Central memory CD4-positive, alpha-beta T cell (primary cell): Measurements from ENCODE around the gene CORO7.

ENCODE experiments used
- DNase-seq: peaks from one replicate; pipeline ENCODE4 v3.0.0; 2022

CORO7 gene

DNA sequence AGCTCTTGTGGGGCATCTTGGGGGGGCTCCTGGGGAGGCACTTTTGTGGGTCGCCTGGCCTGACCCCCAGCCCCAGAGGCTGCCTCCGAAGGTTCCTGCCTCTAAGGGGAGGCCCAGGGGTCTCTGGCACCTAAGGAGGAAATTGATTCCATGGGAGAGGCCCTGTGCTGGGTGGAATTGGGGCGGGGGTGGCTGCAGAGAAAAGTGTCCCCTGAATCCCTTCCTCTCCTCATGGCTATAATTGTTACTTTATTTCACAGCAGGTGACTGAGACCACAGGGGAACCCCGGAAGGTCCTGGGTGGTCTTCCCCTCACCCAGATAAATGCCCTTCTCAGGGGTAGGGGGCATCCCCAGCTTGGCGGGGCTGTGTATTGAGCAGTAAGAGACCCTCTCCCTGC is 97.4 kb downstream of the CORO7 start:
- no peak for DNase-seq

DNA sequence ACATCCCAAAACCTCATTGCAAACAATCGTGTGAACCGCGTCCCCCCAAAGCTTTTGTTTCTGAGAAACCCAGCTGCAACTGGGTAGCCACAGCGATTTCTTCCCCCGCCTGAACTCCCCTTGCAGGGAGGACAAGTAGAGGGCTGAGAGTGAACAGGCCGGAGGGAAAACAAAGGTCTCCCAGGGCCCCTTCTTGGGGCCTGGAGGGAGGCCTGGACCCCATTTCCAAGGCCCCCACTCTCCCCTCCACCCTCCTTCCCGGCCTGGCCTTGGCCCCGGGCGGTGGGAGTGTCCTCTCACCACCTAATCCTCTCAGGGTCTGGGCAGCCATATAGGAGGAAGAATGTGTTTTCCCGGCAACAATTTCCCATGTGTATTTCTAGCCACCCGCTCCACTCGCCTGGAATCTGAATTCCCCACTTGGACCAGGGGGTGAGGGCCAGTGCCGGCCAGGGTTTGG is 97.9 kb downstream of the CORO7 start:
- no peak for DNase-seq

DNA sequence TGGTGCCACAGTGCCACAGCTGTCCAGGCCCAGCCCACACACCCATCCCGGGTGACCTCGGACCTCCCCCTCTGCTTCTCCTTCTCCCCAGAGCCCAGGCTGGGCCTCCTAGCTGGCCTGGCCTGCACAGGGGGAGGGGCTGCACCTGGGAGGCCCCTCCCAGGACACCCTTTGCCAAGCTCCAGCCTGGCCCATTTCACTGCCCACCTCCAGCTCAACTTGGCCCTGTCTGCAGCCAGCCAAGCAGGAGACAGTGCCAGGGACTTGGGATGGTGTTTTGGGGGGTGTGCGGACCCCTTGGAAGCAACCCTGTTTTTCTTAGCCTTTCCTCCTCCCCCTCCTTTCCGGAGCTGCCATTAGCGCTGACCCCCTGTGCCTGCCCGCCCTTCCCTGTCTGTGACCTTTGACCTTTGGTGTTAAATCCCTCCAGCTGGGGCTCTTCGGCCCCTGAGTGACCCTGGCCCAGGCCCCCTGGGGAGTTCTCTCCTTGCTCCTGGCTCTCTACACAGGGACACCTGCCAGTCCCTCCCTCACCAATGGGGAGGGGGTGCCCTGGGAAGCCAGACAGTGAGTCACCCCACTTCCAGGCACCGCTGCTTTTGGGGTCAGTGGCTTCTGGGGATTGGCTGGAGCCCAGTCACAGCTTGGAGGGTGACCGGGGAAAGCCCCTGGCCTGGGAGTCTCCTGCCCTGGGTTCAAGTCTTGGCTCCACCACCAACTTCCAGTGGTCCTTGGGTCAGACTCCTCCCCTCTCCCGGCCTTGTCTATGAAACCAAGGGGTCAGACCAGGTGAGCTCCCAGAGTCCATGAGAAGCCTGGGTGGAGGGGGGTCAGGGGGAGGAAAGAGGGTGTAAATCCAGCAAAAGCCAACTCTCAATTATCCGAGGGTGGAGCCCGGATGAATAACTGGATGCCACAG is 98.6 kb downstream of the CORO7 start:
- DNase-seq: no peak

DNA sequence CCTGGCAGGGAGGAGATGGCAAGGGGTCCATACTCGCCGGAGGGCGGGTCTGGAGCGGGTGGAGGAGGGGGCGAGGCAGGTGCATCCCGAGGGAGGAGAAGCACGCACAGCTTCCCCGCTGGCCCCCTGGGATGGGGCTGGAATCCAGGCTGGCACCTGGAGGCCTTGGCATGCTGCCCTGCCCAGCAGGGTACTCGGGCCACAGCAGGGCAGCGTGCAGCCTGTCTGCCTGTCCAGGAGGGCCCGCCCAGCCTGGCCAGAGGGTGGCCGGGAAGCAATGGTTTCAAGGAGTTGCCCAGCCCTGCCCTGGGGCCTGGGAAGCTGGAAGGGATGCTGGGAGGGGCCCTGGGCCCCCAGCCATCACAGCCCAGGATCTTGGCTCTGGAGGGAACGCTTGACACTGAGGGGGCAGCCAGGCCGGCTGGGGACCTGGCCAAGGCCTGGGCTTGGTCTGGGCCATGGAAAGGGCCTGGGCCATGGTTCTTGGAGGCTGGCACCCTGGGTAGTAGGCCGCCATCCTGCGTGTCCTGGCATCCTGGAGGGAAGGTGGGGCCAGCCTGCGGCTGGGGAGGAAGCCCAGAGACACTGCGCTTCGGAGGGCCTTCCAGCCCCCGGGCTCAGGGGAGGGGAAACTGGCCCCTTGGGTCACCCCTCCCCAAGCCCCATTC is 99.4 kb downstream of the CORO7 start:
- no peak for DNase-seq

DNA sequence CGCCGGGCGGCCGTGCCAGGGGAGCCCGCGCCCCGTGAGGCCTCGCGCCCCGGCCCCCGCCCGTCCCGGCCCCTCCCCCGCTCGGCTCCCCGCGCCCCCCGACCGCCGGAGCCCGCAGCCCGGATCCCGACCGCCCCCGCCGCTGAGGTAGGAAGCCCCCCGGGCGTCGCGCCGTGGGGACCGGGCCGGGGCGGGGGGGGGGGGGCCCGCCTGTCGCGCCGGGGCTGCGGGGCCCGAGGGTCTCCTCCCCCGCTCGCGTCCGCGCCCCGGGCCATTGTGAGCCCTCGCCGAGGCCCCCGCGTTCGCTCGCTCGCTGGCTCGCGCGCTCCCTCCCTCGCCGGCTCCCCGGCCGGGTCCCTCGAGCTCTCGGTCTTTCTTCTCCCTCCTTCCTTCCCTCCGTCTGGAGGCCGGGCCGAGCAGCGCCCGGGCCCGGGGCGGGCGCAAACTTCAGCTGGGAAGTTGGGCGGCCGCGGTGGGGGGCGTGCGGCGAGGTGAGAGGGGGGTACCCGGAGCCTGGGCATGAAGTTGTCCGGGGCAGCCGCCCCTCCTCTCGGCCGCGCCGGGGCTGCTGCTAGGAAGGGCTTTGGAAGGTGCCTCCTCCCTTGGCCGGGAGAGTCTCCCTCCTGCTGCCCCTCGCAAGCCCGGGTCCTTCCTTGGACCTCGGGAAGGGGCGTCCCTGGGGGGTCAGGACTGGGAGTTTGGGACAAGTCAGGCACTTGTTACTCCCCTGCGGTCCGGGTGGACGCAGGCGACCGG is 100.1 kb downstream of the CORO7 start:
- no peak for DNase-seq

DNA sequence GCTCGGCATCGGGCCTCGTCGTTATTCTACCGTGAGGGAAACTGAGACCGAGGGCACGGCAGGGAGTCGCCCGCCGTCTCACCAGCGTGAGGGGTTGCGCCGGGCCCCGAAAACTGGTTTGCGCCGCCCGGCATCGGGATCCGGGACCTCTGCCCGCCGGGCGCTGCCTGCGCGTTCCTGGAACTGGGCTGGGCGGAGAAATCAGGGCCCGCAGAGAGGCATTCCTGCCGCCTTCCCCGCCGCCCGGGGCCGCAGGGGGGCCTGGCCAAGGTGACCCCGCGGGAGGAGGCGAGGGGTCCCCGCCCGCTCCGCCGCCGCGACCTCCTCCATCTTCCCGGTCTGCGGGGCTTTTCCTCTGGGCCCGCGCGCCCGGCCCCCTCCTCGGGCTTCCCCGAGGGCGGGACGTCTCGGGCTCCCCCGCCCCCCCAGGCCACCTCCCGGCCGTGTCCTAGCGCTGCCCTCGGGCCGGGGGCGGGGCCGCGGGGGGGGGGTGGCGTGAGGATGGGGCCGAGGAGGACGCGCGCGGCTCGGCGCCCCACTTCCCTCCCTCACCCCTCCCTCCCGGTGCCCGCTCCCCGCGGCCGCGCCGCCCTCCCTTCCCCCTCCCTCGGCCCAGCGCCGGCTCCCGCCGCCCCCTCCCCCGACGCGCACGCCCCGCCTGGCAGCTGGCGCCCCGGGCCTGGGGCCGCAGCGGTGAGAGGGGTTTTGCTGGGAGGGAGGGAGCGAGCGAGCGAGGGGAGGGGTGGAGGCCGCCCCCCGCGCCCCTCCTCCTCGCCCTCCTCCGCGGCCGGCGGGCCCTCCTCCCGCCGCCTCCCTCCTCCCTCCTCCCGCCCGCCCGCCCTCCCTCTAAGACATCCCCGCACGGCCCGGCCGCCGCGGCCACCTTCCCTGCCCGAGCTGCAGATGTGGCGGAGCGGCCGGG is 100.9 kb downstream of the CORO7 start, which contains the start of gene GLIS2:
TSS of gene GLIS2 (plus strand) at position 882 of the 922 bp plus-strand sequence. CDS start 16,214 bp downstream, outside the sequence.
- no peak for DNase-seq

DNA sequence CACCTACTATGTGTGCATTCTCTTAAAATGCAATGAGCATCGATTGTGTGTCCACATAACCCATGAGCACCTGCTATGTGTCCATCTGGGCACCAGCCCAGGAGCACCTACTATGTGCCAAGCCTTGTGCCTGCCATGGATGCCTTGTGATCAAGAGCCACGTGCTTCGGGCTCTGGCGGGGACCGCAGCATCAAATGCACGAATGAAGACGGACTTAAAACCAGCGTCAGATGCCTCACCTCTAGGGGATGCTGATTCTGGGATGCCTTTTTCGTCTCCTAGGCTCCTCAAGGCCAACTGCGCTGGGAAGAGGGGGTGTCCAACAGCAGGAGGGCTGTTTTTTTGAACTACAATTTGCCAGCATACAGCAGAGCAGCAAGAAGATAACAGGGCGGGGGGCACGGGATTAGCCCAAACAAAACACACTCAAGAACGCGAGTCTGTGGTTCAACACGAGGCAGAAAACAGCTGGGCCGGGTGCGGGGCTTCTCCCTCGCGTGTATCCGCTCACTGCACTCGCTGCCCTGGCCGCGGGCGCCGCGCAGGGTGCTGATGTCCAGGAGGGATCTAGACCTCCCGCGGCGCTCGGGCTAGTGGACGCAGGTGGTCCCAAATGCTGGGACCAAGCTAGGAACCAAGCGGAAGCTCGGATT is 101.7 kb downstream of the CORO7 start:
- no peak for DNase-seq

DNA sequence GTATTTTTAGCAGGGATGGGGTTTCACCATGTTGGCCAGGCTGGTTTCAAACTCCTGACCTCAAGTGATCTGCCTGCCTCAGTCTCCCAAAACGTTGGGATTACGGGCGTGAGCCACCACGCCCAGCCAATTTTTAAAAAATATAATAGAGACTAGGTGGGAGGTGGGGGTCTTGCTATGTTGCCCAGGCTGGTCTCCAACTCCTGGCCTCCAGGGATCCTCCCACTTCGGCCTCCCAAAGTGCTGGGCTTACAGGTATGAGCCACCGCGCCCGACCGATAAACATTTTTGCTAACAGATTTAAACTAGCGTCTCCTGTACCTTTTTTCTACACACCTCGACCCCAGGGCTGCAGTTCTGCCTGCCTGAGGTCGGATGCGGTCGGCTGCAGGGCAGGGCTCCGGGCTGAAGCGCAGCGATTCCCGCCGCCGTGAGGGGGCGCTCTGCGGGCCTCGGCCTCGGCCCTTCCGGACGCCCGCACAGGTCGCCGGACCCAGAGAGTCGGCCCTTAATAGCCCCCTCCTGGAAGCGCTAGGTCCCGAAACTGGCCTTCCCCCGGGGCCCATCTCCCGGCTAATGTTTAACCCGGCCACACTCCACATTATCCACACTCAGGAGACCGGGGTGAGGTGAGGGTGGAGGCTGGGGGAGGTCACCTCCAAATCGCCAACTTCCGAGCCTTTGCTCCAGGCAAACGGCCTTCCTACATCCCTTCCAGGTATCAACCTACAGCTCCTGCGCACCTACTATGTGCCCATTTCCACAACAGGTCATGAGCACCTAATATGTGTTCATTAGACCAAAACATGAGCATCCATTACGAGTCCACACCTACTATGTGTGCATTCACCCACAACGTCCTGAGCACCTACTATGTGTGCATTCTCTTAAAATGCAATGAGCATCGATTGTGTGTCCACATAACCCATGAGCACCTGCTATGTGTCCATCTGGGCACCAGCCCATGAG is 102.5 kb downstream of the CORO7 start:
- DNase-seq: no peak

DNA sequence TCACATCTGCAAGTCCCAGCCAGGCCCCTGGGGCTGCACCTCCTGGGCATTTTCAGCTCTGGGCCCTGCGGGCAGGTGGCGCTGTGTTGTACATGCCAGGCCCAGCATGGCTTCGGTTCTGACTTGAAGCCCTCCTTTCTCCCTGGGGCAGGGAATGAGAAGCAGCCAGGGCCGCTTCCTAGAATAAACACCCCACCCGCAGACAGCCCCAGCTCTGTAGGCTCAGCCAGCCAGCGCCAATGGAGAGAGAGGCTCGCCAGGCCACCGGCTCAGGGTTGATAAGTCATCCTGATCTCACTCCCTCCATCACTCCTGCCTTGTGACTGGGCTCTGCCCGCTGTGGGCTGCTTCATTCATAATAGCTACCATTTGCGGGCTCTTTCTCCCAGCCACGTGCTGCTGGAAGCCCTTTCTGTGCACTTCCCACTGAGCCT is 106.5 kb downstream of the CORO7 start:
- peak; percentile 35 for DNase-seq

DNA sequence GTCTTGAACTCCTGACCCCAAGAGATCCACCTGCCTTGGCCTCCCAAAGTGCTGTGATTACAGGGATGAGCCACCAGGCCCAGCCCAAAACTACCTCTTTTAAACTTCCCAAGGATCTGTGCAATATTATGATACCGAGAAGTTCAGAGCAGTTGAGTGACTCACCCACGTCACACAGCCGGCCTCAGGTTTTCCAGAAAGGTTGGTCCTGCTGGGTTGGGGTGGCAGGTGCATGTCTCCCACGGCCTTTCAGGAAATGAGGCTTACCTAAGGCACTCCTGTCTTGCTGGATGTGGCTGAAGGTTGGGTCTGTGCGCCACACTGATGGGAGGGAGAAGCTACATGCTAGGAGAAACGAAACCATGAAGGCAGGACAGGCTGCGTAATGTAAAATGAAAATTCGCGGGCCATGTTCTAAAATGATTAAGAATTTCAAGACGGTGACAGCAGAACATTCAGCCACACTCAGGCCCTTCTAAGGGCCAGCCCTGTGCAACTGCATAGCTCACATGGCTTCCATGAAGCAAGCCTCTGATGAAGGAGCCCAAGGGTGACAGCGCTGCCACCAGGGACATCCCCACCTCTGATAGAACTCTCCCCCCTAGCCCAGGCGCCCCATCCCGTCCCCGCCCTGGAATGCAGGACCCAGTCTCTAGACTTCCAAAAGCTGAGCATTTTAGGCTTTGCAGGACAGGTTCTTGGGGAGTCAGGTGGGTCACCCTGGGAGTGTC is 107.1 kb downstream of the CORO7 start:
- DNase-seq: no peak

DNA sequence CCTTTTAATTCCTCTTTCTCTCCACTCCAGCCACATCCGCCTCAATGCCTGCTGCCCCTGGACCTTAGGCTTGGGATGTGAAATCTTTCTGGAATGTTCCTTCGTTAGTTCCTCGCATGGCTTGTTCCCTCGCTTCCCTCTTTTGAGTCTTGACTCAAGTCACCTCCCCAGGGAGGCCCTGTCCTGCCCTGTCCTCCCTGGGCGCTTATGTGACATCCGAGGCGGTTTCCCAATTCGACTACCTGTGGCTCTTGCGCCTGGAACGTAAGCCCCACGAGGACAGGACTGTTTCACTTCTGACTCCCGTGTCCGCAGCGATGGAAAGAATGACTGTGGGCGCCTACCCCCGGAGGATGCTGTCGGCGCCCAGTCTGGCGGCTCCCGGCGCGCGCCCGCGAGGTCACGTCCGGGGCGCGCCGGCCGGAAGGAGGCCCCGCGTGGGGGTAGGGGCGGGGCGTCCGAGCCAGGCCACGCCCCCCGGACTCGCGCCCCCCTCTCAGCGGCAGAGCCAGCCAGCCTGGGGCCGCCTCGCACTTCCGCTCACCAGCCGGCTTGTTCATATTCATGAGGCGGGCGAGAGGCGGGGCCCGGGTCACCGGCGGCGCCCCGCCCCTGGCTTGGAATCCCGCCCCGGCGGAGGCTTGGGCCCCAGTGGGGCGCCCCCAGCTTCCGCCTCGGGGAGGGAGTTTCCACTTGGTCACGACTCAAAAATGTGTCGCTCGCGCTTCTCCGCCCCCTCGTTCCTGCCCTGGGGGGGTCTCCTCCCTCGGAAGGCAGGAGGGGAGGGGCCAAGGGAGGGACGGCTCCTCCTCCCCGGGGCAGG is 109.0 kb downstream of the CORO7 start:
- DNase-seq: peak; percentile 98

DNA sequence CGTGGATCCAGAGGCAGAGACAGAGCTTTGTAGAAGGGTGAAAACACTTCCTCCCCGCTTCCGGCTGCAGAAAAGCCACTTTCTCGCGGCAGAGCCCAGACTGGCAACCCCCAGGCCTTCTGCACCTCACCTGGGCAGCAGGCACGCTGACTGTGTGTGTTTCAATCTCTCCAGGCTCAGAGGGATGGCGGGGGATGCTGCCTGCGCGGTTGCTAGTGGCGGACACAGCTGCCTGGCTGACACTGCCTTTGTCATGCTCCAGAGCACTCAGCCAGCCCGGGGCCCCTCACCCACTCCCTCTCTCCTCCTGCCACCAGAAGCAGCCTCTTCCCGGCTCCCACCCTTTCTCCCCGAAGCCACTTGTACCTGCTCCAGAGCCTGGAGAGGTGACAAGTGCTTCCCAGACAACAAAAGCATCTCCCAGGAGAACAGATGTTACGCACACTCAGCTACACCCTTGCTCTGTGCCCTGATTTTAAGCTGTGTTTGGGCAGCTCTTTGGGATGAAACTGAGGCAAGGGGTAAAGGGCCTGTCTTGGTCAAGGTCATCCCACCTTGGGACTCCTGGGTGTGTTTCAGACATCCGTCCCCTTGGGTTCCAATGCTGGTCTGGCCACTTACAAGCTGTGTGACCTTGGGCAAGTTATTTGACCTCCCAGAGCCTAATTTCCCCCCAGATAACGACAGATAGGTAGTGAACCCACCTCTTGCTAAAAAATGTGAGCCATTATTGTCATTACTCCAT is 109.8 kb downstream of the CORO7 start:
- DNase-seq: peak; percentile 50
